ENCODE measurements around the gene SH3PXD2A.
"Not testable (repeated sequence)": the region's sequence is repeated elsewhere in the genome, so short reads cannot be mapped to it uniquely, and the experiment has no call there.

The SH3PXD2A gene

GRCh38 chr10:103763374-103764202 lies 91.8 kb downstream of the SH3PXD2A start:
- DNase-seq = peak; percentile 31 to 43

- no peak for DNase-seq
Observed at GRCh38 chr10:103762916-103763315, 92.5 kb downstream of the SH3PXD2A start.

GRCh38 chr10:103762162-103762561 lies 93.2 kb downstream of the SH3PXD2A start:
- no peak for DNase-seq

GRCh38 chr10:103761075-103761920 lies 94.1 kb downstream of the SH3PXD2A start:
- DNase-seq = no peak

- DNase-seq = not testable (repeated sequence)
Observed at GRCh38 chr10:103760233-103760632, 95.1 kb downstream of the SH3PXD2A start.

- DNase-seq = no peak
Observed at GRCh38 chr10:103759100-103759781, 96.1 kb downstream of the SH3PXD2A start.

- DNase-seq = no peak
Observed at GRCh38 chr10:103758294-103758681, 97.1 kb downstream of the SH3PXD2A start.

- DNase-seq = peak in 1 of 2 donors; percentile 35
Observed at GRCh38 chr10:103757531-103758293, 97.7 kb downstream of the SH3PXD2A start.

- DNase-seq = no peak
Observed at GRCh38 chr10:103756277-103756869, 99.0 kb downstream of the SH3PXD2A start.

- DNase-seq = no peak
Observed at GRCh38 chr10:103752680-103753248, 102.6 kb downstream of the SH3PXD2A start.

GRCh38 chr10:103751667-103752290 lies 103.6 kb downstream of the SH3PXD2A start:
- DNase-seq = no peak

GRCh38 chr10:103750836-103751235 lies 104.5 kb downstream of the SH3PXD2A start:
- no peak for DNase-seq

- DNase-seq = no peak
Observed at GRCh38 chr10:103749779-103750178, 105.6 kb downstream of the SH3PXD2A start.

GRCh38 chr10:103748020-103748419 lies 107.4 kb downstream of the SH3PXD2A start:
- peak in 1 of 2 donors; percentile 19 for DNase-seq

- DNase-seq = no peak
Observed at GRCh38 chr10:103747193-103747865, 108.0 kb downstream of the SH3PXD2A start.

- no peak for DNase-seq
Observed at GRCh38 chr10:103746598-103746997, 108.8 kb downstream of the SH3PXD2A start.

GRCh38 chr10:103745341-103746247 lies 109.8 kb downstream of the SH3PXD2A start:
- DNase-seq = peak; percentile 21 to 55

GRCh38 chr10:103742824-103743223 lies 112.6 kb downstream of the SH3PXD2A start:
- DNase-seq = no peak

- no peak for DNase-seq
Observed at GRCh38 chr10:103740611-103741010, 114.8 kb downstream of the SH3PXD2A start.
